ENCODE results near the gene C1orf94.

C1orf94 gene, protein sequence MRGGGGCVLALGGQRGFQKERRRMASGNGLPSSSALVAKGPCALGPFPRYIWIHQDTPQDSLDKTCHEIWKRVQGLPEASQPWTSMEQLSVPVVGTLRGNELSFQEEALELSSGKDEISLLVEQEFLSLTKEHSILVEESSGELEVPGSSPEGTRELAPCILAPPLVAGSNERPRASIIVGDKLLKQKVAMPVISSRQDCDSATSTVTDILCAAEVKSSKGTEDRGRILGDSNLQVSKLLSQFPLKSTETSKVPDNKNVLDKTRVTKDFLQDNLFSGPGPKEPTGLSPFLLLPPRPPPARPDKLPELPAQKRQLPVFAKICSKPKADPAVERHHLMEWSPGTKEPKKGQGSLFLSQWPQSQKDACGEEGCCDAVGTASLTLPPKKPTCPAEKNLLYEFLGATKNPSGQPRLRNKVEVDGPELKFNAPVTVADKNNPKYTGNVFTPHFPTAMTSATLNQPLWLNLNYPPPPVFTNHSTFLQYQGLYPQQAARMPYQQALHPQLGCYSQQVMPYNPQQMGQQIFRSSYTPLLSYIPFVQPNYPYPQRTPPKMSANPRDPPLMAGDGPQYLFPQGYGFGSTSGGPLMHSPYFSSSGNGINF

DNA sequence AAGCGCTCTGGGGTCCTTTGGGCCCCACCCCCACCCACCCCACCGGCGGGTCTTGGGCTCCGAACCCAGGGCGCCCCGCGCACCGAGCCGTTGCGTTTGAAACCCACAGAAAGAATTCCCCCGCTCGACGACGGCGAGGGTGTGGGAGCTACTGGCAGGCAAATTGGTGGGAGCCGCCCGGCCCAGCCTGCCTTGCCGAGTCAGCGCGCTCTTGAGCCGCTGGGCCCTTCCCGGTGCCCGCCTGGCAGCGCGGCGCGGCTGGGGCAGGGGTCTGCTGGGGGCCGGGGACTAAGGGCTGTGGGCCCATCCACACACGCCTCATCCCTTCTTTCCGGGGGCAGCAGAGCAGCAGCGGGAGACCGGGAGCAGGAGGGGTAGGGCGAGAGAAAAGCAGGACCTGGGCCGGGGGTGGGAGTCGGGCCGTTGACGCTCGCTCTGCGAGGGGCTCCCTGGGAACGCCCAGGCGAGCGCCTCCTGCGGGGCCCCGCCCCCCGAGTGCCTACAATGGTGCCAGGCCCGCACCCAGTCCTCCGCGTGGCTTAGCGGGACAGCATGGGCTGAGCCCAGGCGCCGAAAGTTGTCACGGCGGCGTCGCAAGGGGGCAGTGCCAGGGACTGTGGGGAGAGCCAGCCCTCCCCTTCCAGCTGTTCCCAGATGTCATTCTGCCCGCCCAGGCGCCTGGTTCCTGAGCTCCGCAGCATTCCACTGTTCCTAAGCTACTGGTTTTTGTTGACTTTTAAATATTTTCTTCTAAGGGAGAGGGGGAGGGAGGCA lies at the start of gene C1orf94:
TSS of gene C1orf94 (plus strand) at position 78 of the 774 bp plus-strand sequence. CDS start 883 bp downstream, outside the sequence.
- Mint-ChIP-seq H3K4me1 (no peaks in the 10 kb centered on the region), H3K27ac (no peak within 1 kb of the TSS), H3K27me3 (peaks cover 45 to 67% of the 10 kb centered on the region in 2 donors), H3K9me3 (peaks cover 0 to 5% of the 10 kb centered on the region in 2 donors), H3K36me3 (peaks cover 0 to 3% of the 10 kb centered on the region in 2 donors), H3K4me3 (no peak within 1 kb of the TSS)
- DNase-seq (no peak), ATAC-seq (replicated peaks) (no peak)

DNA sequence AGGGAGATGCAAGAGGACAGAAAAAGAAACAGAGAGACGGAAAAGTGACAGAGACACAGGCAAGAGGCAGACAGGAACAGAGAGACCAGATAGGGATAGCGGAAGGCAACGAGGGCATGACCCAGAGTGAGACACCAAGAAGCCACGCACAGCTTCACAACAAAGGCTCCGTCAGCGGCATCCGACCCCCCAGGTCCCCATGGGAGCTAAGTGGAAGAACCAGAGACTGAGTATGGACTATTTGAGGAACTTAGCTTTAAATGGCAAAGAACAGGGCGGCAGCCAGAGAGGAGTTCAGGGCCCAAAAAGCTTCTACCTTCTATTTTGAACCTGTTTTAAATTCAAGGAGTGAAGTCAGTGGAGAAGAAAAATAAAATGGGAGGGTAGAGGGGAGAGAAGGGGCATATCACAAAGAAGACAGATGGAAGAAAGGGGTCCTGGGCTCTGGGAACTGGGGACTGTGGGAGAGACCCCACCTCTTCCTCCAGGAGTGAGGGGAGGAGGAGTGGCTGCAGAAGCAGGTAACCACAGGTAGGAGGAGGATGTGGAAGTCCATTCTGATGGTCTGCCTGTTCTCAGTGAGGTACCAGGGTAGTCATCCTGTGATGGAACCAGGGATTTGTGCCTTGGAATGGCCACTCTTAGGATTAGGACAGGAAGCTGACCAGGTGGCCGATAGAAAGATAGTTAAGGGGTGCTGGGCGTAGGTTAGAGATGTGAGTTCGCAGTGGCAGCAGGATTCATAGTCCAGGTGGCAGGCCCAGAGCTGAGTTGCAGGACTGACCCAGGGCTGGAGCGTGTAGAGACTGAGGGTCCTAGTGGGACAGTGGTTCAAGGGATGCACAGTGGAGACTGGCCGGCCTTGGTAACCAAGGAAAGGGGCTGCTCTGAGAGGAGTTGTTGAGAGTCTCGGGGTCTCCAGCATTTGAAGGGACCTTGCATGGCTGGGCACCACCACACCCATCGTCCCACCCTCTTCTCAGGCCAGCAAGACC lies 49.4 kb upstream of the C1orf94 start:
- H3K4me1 Mint-ChIP-seq = no peaks in the 10 kb centered on the region
- DNase-seq (no peak), ATAC-seq (replicated peaks) (no peak)
- peaks cover 3% of the 10 kb centered on the region in 2 donors for H3K9me3 Mint-ChIP-seq
- H3K4me3 Mint-ChIP-seq = no peak overlapping the region
- H3K36me3 Mint-ChIP-seq = no peaks in the 10 kb centered on the region
- peaks cover 11 to 22% of the 10 kb centered on the region in 2 donors for H3K27me3 Mint-ChIP-seq
- no peak overlapping the region for H3K27ac Mint-ChIP-seq

DNA sequence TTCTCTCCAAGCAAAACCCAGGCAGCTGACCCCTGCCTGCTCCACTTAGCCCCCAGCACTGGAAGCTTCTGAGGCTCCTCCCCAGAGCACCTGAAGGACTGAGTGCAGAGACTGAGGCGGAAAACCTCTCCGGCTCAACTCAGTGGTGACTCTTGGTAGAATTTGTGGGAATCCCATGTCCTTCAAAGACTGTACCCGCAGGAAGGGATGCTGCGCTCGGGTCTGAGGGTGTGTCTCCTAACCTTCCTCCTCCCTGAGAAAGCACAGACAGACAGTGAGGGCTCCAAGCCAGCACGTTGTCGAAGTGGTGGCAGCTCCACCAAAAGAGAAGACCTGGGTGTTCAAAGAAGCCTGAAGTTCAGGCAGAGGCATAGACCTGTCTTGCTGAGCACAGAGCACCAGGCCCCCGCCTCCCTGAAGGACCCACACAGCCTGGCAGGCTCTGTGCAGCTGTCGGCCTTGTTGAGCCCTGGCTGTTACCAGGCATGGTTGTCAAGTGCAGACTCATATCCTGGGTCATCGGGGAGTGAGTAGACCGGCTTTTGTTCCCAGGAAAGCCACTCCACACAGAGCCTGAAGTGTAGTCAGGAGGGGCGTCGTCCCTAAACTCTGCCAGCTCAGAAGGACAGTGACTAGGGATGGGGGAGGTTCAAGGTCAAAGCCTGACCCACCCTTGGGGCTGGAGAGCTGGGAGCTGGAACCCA lies 48.4 kb upstream of the C1orf94 start:
- H3K9me3 Mint-ChIP-seq = peaks cover 0 to 3% of the 10 kb centered on the region in 2 donors
- no peak overlapping the region for H3K4me3 Mint-ChIP-seq
- H3K4me1 Mint-ChIP-seq = no peaks in the 10 kb centered on the region
- no peaks in the 10 kb centered on the region for H3K36me3 Mint-ChIP-seq
- DNase-seq (no peak), ATAC-seq (replicated peaks) (no peak)
- H3K27ac Mint-ChIP-seq = no peak overlapping the region
- peaks cover 11 to 22% of the 10 kb centered on the region in 2 donors for H3K27me3 Mint-ChIP-seq

GRCh38 chr1:34129630-34130029 lies 47.1 kb upstream of the C1orf94 start:
- no peaks in the 10 kb centered on the region for H3K36me3 Mint-ChIP-seq
- peaks cover 11 to 22% of the 10 kb centered on the region in 2 donors for H3K27me3 Mint-ChIP-seq
- no peaks in the 10 kb centered on the region for H3K4me1 Mint-ChIP-seq
- ATAC-seq (replicated peaks) = no peak
- no peak for DNase-seq
- peaks cover 0 to 3% of the 10 kb centered on the region in 2 donors for H3K9me3 Mint-ChIP-seq
- H3K27ac Mint-ChIP-seq = no peak overlapping the region
- no peak overlapping the region for H3K4me3 Mint-ChIP-seq

- Mint-ChIP-seq H3K9me3 (peaks cover 0 to 3% of the 10 kb centered on the region in 2 donors), H3K27ac (no peak overlapping the region), H3K4me3 (no peak overlapping the region), H3K4me1 (no peaks in the 10 kb centered on the region), H3K27me3 (peaks cover 11 to 18% of the 10 kb centered on the region in 2 donors), H3K36me3 (no peaks in the 10 kb centered on the region)
- ATAC-seq (replicated peaks) (no peak), DNase-seq (no peak)
Observed at GRCh38 chr1:34130306-34130705, 46.4 kb upstream of the C1orf94 start.

- Mint-ChIP-seq H3K4me3 (no peak overlapping the region), H3K4me1 (no peaks in the 10 kb centered on the region), H3K27me3 (peaks cover 11 to 12% of the 10 kb centered on the region in 2 donors), H3K27ac (no peak overlapping the region), H3K36me3 (no peaks in the 10 kb centered on the region), H3K9me3 (peaks cover 0 to 3% of the 10 kb centered on the region in 2 donors)
- no peak for ATAC-seq (replicated peaks)
- no peak for DNase-seq
Observed at GRCh38 chr1:34131396-34132160, 45.1 kb upstream of the C1orf94 start.

- Mint-ChIP-seq H3K9me3 (peaks cover 0 to 4% of the 10 kb centered on the region in 2 donors), H3K4me3 (no peak overlapping the region), H3K36me3 (no peaks in the 10 kb centered on the region), H3K27me3 (peaks cover 10 to 11% of the 10 kb centered on the region in 2 donors), H3K27ac (no peak overlapping the region), H3K4me1 (no peaks in the 10 kb centered on the region)
- DNase-seq (no peak), ATAC-seq (replicated peaks) (no peak)
Observed at GRCh38 chr1:34132161-34132420, 44.6 kb upstream of the C1orf94 start.

- Mint-ChIP-seq H3K27me3 (peaks cover 5 to 6% of the 10 kb centered on the region in 2 donors), H3K4me3 (no peak overlapping the region), H3K27ac (no peak overlapping the region), H3K9me3 (peaks cover 0 to 1% of the 10 kb centered on the region in 2 donors), H3K4me1 (peaks cover 0 to 3% of the 10 kb centered on the region in 2 donors), H3K36me3 (no peaks in the 10 kb centered on the region)
- ATAC-seq (replicated peaks) (no peak), DNase-seq (no peak)
Observed at GRCh38 chr1:34137411-34137810, 39.3 kb upstream of the C1orf94 start.

DNA sequence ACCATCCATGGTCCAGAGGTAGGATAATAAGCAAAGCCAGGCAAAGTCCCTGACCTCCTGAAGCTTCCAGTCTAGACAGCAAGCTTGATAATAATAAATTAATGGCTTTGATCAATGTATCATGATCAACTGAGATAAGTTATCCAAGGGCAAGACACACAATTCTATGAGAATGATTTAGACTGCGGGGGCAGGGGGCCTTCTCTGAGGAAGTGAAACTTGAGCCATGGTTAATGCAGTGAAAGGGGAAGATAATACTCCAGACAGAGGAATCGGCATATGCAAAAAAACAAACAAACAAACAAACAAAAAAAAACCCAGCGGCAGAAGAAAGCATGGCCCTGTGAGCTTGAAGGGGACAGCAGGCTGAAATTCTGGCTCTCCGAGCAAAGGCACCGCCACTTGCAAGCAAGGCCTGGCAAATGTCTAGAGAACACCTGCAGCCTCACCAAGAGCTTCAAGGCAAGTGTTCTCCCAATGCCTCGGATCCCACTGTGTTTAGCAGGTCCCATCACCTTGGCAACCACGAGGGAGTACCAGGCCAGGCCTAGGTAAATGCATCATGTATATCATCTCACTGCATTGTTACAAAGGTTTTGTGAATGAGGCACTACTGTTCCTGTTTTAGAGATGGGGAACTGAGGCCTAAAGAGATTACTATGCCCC lies 36.6 kb upstream of the C1orf94 start:
- no peak for DNase-seq
- Mint-ChIP-seq H3K27ac (no peak overlapping the region), H3K27me3 (peaks cover 5 to 6% of the 10 kb centered on the region in 2 donors), H3K4me3 (no peak overlapping the region), H3K36me3 (no peaks in the 10 kb centered on the region), H3K9me3 (peaks cover 0 to 1% of the 10 kb centered on the region in 2 donors), H3K4me1 (peaks cover 0 to 3% of the 10 kb centered on the region in 2 donors)
- ATAC-seq (replicated peaks) = peak in 1 of 2 donors; percentile 34

GRCh38 chr1:34143975-34144374 lies 32.7 kb upstream of the C1orf94 start:
- ATAC-seq (replicated peaks) (no peak), DNase-seq (no peak)
- no peaks in the 10 kb centered on the region for H3K36me3 Mint-ChIP-seq
- peaks cover 5 to 13% of the 10 kb centered on the region in 2 donors for H3K27me3 Mint-ChIP-seq
- H3K4me3 Mint-ChIP-seq = no peak overlapping the region
- peaks cover 0 to 3% of the 10 kb centered on the region in 2 donors for H3K4me1 Mint-ChIP-seq
- H3K9me3 Mint-ChIP-seq = no peaks in the 10 kb centered on the region
- H3K27ac Mint-ChIP-seq = no peak overlapping the region

- DNase-seq = no peak
- Mint-ChIP-seq H3K4me1 (peaks cover 0 to 3% of the 10 kb centered on the region in 2 donors), H3K4me3 (no peak overlapping the region), H3K27ac (no peak overlapping the region), H3K36me3 (no peaks in the 10 kb centered on the region), H3K9me3 (no peaks in the 10 kb centered on the region), H3K27me3 (peaks cover 9 to 13% of the 10 kb centered on the region in 2 donors)
- ATAC-seq (replicated peaks) = no peak
Observed at GRCh38 chr1:34144766-34145165, 31.9 kb upstream of the C1orf94 start.

DNA sequence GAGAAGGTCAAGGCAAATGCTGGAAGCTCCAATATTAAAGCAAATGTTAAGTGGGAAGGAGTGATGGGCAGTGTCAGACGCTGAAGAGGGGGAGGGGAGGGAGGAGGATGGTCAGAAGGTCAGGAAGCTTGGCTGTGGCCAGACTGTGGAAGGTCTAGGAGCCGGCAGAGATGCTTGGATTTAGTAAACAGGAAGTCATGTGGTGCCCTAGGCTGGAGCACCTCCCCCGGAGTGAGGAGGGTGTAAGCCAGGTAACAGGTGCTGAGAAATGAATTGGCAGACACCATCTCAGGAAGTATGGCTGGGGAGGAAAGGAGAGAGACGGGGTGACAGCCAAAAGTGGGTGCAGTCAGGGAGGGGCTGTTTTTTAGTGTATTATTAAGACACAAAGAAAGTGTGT lies 29.4 kb upstream of the C1orf94 start:
- DNase-seq (no peak), ATAC-seq (replicated peaks) (no peak)
- no peaks in the 10 kb centered on the region for H3K4me1 Mint-ChIP-seq
- peaks cover 15 to 22% of the 10 kb centered on the region in 2 donors for H3K27me3 Mint-ChIP-seq
- no peaks in the 10 kb centered on the region for H3K9me3 Mint-ChIP-seq
- H3K27ac Mint-ChIP-seq = no peak overlapping the region
- no peak overlapping the region for H3K4me3 Mint-ChIP-seq
- no peaks in the 10 kb centered on the region for H3K36me3 Mint-ChIP-seq
